ENCODE measurements around the gene FBXL13. TPM values are rescaled to one million over a fixed set of nuclear protein-coding genes. Genes with fewer than 3 reads are reported as not detected.
"Not testable (repeated sequence)": the region's sequence is repeated elsewhere in the genome, so short reads cannot be mapped to it uniquely, and the experiment has no call there.

Gene FBXL13
- total RNA-seq, 1 experiment from 2014 or later: 0.97 TPM

DNA sequence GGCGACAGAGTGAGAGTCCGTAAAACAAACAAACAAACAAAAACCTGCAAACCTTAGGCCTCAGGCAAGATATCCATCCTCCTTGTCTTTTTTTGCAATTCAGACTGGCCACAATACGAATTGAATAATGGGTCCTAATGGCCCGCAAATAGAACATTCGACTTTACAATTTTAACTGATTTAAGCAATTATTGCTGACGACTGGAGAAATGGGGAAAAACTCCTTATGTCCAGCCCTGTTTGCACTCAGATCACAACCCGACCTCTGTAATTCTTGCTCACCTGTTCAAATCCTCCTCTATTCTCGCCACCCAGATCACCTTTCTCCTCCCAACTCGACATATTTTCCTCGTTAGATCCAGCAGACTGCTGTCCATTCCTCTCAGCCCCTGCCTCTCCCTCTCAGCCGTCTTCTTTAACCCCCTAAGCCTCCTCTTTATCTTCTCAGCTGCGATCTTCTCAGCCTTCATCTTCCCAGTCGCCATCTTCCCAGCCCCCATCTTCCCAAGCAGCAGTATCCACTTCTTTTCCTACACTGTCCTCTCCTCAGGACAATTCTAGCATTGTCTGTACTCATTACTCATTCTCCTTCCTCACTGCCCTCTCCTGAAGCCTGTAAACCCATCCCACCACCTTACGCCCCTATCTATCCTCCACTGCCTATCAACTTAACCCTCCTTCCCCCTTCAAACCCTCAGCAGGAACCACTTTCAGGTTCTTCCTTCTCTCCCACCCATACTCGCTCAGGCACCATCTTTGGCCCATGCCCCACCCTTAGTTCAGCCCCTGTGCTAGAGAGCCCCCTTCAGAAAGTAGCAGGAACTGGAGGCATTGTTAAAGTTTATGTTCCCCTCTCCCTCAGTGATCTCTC is 100.0 kb downstream of the FBXL13 start:
- Histone ChIP-seq H3K27me3 (ENCODE audit: control insufficient read depth, insufficient read depth, low read length) (no peaks in the 10 kb centered on the region), H3K36me3 (replicated peaks; ENCODE audit: control insufficient read depth, insufficient read depth, low read length) (no peaks in the 10 kb centered on the region), H3K4me3 (ENCODE audit: insufficient read depth, low read depth, low read length) (no peak overlapping the region)
- peak; percentile 37 for DNase-seq

DNA sequence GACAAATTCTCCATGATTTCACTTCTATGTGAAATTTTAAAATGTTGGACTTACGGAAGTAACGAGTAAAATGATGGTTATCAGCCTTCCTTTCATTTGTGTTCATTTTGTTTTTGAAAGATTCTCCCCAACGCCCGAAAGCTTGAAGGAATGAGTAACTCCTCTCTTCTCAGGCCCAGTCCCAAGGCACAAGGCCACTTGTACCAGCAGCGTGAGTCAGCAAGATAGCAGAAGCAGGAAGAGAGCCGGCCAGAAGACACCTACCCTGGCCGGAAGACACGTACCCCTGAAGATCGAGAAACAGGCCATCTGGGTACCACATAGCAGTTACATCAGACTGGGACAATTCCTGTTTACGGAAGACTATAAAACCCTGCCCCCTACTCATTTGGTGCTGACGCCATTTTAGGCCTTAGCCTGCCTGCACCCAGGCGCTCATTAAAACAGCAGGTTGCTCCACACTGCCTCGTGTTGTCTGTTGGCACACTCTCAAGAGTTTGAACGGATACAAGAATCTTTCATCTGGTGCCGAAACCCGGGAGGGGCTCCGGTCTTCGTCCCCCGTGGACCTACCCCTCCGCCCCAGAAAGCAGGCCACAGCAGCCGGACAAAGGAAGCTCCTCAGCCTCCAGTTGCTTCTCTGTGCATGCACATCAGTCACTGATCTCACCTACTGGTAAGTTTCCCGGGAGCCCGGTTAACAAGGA is 101.3 kb downstream of the FBXL13 start:
- Histone ChIP-seq H3K4me3 (ENCODE audit: insufficient read depth, low read depth, low read length) (no peak overlapping the region), H3K27me3 (ENCODE audit: control insufficient read depth, insufficient read depth, low read length) (no peaks in the 10 kb centered on the region), H3K36me3 (replicated peaks; ENCODE audit: control insufficient read depth, insufficient read depth, low read length) (no peaks in the 10 kb centered on the region)
- DNase-seq: no peak

DNA sequence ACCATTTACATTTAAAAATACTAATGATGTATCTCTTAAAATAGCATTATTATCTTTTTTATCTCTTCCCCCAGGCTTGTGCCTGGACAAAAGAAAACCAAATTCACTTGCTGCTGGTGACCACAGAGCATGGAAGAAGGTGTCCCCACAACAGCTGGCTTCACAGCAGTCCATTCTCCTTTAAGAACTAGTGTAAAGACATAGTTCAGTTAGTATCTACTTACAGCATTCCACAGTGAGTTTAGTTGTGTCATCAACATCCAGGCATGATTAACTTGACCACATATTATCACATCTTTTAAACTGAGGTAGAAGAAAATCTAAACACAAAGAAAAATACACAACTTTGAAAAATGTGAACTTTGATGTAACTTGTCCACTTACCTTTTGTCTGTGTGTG is 106.8 kb downstream of the FBXL13 start:
- H3K4me3 ChIP-seq (ENCODE audit: insufficient read depth, low read depth, low read length): no peak overlapping the region
- no peaks in the 10 kb centered on the region for H3K36me3 ChIP-seq (replicated peaks; ENCODE audit: control insufficient read depth, insufficient read depth, low read length)
- H3K27me3 ChIP-seq (ENCODE audit: control insufficient read depth, insufficient read depth, low read length): no peaks in the 10 kb centered on the region
- DNase-seq: no peak

DNA sequence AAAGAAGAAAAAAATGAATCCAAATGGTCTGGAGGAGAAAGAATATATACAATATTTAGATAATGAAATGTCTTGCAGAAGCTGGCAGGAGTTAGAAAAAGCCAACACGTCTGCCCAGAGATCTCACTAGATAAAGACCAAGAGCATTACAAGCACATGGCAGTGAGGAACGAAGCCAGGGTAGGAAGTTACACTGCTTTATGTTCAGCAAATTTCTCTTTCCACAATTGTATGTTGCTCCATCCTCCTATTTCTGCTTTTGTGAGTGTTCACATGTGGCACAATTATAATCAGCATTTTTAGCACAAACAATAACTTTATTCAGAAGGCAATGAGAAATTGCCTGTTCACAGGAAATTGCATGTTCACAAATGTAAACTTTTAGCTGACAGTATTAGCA is 108.1 kb downstream of the FBXL13 start:
- Histone ChIP-seq H3K27me3 (ENCODE audit: control insufficient read depth, insufficient read depth, low read length) (no peaks in the 10 kb centered on the region), H3K36me3 (replicated peaks; ENCODE audit: control insufficient read depth, insufficient read depth, low read length) (no peaks in the 10 kb centered on the region), H3K4me3 (ENCODE audit: insufficient read depth, low read depth, low read length) (no peak overlapping the region)
- no peak for DNase-seq

DNA sequence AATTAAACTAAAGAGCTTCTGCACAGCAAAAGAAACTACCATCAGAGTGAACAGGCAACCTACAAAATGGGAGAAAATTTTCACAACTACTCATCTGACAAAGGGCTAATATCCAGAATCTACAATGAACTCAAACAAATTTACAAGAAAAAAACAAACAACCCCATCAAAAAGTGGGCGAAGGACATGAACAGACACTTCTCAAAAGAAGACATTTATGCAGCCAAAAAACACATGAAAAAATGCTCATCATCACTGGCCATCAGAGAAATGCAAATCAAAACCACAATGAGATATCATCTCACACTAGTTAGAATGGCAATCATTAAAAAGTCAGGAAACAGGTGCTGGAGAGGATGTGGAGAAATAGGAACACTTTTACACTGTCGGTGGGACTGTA is 112.6 kb downstream of the FBXL13 start:
- H3K27me3 ChIP-seq (ENCODE audit: control insufficient read depth, insufficient read depth, low read length); H3K36me3 ChIP-seq (replicated peaks; ENCODE audit: control insufficient read depth, insufficient read depth, low read length); H3K4me3 ChIP-seq (ENCODE audit: insufficient read depth, low read depth, low read length); DNase-seq: not testable (repeated sequence)

DNA sequence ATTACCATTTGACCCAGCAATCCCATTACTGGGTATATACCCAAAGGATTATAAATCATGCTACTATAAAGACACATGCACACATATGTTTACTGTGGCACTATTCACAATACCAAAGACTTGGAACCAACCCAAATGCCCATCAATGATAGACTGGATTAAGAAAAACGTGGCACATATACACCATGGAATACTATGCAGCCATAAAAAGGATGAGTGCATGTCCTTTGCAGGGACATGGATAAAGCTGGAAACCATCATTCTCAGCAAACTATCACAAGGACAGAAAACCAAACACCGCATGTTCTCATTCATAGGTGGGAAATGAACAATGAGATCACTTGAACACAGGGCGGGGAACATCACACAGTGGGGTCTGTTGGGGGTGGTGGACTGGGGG is 116.6 kb downstream of the FBXL13 start:
- DNase-seq; H3K4me3 ChIP-seq (ENCODE audit: insufficient read depth, low read depth, low read length); H3K36me3 ChIP-seq (replicated peaks; ENCODE audit: control insufficient read depth, insufficient read depth, low read length); H3K27me3 ChIP-seq (ENCODE audit: control insufficient read depth, insufficient read depth, low read length): not testable (repeated sequence)

DNA sequence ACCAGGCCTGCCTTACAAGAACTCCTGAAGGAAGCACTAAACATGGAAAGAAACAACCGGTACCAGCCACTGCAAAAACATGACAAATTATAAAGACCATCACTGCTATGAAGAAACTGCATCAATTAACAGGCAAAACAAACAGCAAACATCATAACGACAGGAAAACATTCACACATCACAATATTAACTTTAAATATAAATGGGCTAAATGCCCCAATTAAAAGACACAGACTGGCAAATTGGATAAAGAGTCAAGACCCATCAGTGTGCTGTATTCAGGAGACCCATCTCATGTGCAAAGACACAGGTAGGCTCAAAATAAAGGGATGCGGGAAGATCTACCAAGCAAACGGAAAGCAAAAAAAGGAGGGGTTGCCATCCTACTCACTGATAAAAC is 120.2 kb downstream of the FBXL13 start:
- not testable (repeated sequence) for H3K4me3 ChIP-seq (ENCODE audit: insufficient read depth, low read depth, low read length); H3K27me3 ChIP-seq (ENCODE audit: control insufficient read depth, insufficient read depth, low read length); DNase-seq

DNA sequence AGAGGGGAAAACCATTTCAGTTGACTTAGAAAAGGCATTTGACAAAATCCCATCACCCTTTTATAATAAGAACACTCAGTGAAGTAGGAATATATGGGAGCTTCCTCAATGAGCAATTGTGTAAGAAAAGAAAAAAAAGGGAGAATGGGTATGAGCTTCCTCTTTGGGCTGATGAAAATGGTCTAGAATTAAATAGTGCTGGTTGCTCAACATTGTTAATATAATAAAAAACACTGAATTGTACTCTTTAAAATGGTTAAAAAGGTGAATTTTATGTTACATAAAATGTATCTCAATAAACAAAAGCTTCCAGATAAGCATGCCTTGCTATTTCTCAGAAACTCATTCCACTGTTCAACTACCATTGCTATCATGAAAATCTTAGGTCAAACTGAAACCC is 121.2 kb downstream of the FBXL13 start:
- H3K4me3 ChIP-seq (ENCODE audit: insufficient read depth, low read depth, low read length): no peak overlapping the region
- DNase-seq: no peak
- no peaks in the 10 kb centered on the region for H3K27me3 ChIP-seq (ENCODE audit: control insufficient read depth, insufficient read depth, low read length)
- no peaks in the 10 kb centered on the region for H3K36me3 ChIP-seq (replicated peaks; ENCODE audit: control insufficient read depth, insufficient read depth, low read length)

More for the DNA sequence above, 120.2 kb downstream of the FBXL13 start:
- H3K36me3 ChIP-seq (replicated peaks; ENCODE audit: control insufficient read depth, insufficient read depth, low read length): not testable (repeated sequence)

DNA sequence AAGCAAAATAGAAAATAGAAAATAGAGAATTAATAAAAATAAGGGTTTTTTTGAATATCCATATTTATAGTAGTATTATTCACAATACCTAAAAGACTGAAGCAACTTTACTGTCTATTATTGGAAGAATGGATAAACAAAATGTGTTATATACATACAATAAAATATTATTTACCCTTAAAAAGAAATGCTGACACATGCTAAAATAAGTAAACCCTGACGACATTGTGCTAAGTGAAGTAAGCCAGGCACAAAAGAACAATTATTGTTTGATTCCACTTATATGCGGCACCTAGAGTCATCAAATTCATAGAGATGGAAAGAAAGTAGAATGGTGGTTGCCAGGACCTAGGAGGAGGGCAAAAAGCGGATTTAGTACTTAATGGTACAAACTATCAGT is 122.8 kb downstream of the FBXL13 start:
- Histone ChIP-seq H3K27me3 (ENCODE audit: control insufficient read depth, insufficient read depth, low read length) (no peaks in the 10 kb centered on the region), H3K36me3 (replicated peaks; ENCODE audit: control insufficient read depth, insufficient read depth, low read length) (no peaks in the 10 kb centered on the region), H3K4me3 (ENCODE audit: insufficient read depth, low read depth, low read length) (no peak overlapping the region)
- no peak for DNase-seq

DNA sequence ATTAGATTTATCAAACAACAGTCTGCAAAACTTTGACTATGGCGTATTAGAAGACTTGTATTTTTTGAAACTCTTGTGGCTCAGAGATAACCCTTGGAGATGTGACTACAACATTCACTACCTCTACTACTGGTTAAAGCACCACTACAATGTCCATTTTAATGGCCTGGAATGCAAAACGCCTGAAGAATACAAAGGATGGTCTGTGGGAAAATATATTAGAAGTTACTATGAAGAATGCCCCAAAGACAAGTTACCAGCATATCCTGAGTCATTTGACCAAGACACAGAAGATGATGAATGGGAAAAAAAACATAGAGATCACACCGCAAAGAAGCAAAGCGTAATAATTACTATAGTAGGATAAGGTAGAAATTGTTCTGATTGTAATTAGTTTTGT is 130.4 kb downstream of the FBXL13 start:
- H3K27me3 ChIP-seq (ENCODE audit: control insufficient read depth, insufficient read depth, low read length): no peaks in the 10 kb centered on the region
- DNase-seq: no peak
- H3K36me3 ChIP-seq (replicated peaks; ENCODE audit: control insufficient read depth, insufficient read depth, low read length): no peaks in the 10 kb centered on the region
- no peak overlapping the region for H3K4me3 ChIP-seq (ENCODE audit: insufficient read depth, low read depth, low read length)

DNA sequence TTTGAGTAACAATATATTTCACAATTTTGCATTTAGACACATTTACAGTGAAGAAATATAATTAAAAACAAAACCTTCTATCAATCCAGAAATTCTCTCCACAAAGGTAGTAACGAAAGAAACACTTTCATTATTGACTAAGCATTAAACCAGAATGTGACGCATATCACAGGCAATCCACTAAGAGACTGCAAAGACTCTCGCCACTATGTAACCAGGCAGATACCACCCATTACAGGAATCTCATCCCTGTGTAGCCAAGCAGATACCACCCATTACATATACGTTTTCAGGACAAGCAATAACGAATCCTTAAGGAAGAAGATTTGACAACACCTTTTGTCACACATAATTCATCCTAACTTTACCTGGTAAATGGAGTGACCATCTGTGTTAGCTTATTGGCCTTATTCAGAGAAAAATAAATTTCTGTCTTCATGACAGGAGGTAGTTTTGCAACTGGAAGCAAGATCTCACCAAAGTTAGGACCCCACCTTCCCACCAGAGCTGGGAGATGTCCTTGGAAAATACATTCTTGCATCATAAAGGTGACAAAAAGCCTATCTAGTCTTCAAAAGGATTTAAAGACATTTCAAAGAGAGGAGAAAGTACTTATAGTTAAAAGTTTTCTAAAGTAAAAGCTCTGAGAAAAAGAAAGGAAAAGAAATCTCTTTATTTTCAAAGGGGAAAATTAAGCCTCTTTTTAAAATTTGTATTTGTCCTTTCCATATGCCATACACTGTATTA is 131.0 kb downstream of the FBXL13 start:
- H3K4me3 ChIP-seq (ENCODE audit: insufficient read depth, low read depth, low read length): no peak overlapping the region
- no peaks in the 10 kb centered on the region for H3K36me3 ChIP-seq (replicated peaks; ENCODE audit: control insufficient read depth, insufficient read depth, low read length)
- no peaks in the 10 kb centered on the region for H3K27me3 ChIP-seq (ENCODE audit: control insufficient read depth, insufficient read depth, low read length)
- no peak for DNase-seq

DNA sequence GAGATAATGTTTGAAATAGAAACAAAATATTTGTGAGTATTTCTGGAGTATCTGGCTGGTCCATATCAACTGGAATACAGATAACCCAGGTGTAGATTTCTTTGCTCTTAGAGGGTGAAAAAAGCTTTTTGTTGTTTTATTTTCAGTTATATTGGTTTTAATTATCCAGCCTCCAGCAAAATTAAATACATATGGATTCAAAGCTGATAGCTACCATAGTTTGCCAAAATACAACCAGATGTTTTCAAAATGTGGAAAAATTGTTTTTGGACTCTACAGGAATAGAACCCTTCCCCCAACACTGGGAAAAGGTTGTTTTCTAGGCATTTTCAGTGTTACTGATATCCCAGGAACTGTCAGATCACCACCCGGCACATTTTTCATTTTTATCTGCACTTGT is 131.7 kb downstream of the FBXL13 start:
- no peak overlapping the region for H3K4me3 ChIP-seq (ENCODE audit: insufficient read depth, low read depth, low read length)

DNA sequence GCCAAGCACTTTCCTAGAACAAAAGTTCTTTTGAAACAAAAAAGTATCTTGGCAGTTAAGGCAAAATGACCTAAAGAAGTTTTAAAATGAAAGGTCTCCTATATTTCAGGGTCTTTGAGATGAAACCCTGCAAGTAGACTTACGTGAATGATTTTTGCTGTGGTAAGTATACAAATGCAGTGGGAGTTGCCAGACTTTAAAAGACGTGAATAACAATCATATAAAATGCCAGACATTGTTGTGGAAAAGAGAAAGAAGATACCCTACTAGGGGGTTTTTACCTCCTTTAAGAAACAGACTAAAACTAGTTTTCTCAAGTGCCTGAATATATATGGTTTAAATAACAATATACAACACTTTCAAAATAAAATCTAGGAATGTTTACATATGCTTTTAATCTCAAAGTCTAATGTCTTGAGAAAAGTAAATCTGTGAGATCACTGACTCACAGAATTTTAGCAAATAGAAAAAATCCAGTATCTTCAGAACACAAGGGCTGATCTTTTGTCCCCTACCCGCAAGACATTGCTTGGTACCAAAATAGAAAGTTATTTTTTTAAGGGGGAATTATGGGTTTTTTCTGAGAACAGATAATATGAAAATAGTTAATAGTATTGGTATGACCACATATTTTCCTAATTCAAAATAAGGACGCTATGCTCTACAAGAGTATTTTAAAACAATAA is 132.3 kb downstream of the FBXL13 start:
- H3K4me3 ChIP-seq (ENCODE audit: insufficient read depth, low read depth, low read length): no peak overlapping the region
- H3K27me3 ChIP-seq (ENCODE audit: control insufficient read depth, insufficient read depth, low read length): no peaks in the 10 kb centered on the region

More for the DNA sequence above, 131.7 kb downstream of the FBXL13 start:
- DNase-seq: no peak
- H3K36me3 ChIP-seq (replicated peaks; ENCODE audit: control insufficient read depth, insufficient read depth, low read length): no peaks in the 10 kb centered on the region
- no peaks in the 10 kb centered on the region for H3K27me3 ChIP-seq (ENCODE audit: control insufficient read depth, insufficient read depth, low read length)

DNA sequence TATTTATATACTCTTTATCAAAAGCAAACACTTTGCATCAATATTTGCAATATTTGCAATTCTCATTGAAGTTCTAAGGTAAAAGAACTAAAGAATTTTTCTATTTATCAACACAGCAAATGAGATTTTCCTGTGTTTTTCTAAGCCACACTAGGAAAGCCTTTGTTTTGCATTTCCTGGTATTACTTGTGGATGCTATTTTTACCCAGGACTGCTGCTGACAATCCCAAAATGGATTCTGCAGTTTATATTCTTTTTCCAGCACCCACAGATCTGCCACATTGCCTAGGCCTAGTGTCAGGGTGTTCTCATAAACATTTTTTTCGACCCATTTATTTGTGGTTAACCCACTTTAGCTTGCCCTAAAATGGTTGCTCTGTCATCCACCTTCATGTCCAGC is 135.9 kb downstream of the FBXL13 start:
- Histone ChIP-seq H3K4me3 (ENCODE audit: insufficient read depth, low read depth, low read length) (no peak overlapping the region), H3K36me3 (replicated peaks; ENCODE audit: control insufficient read depth, insufficient read depth, low read length) (no peaks in the 10 kb centered on the region), H3K27me3 (ENCODE audit: control insufficient read depth, insufficient read depth, low read length) (no peaks in the 10 kb centered on the region)
- DNase-seq: no peak

More for the DNA sequence above, 132.3 kb downstream of the FBXL13 start:
- no peak for DNase-seq
- H3K36me3 ChIP-seq (replicated peaks; ENCODE audit: control insufficient read depth, insufficient read depth, low read length): no peaks in the 10 kb centered on the region

All from H7 (cell line).